PC-3 (cell line): ENCODE results near the gene JPH3.

Source experiments
- CTCF ChIP-seq: fragments of 300-600 bp; sonication (generic); conservative IDR thresholded peaks from 2 replicates; pipeline ENCODE4 v1.5.1; 2017; ENCODE audit warnings: antibody characterized with exemption, low read depth, mild to moderate bottlenecking, low read length
- EZH2 ChIP-seq: fragments of 300-600 bp; sonication (generic); IDR thresholded peaks from one replicate; pipeline ENCODE4 v1.6.1; 2017; ENCODE audit warnings: antibody characterized with exemption, mild to moderate bottlenecking, low read length; ENCODE audit not compliant: unreplicated experiment
- EZH2phosphoT487 ChIP-seq: fragments of 300-600 bp; sonication (generic); IDR thresholded peaks from 2 replicates; pipeline ENCODE4 v1.6.1; 2018; ENCODE audit warnings: mild to moderate bottlenecking, antibody characterized with exemption, low read length, borderline replicate concordance

DNA sequence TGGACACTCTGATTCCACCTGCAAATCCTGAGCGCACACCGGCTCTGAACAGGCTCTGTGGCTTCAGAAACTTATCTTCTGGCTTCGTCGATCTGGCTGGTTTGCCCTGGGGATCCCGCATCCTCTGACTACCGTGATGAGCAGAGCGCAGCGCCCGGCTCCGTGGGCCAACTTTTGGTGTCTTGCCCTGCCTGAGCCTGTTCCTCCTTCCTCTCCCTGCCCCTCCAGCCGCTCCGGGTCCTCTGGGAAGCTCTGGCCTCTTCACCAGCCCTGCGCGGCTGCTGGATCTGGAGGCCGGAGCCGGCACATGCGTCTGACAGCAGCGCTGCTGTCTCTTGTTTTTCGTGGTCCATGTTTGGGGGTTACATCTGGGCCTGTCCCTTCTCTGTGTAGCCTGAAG lies 65.6 kb downstream of the JPH3 start:
- TF ChIP-seq CTCF, result no peak
- TF ChIP-seq EZH2, result no peak
- no peak for TF ChIP-seq EZH2phosphoT487
